Adrenal gland (tissue), 12 donors: ENCODE data around the gene DVL3. TPM values are rescaled to one million over a fixed set of nuclear protein-coding genes. Genes with fewer than 3 reads are reported as not detected.

Source experiments
- DNase-seq, 7 donors: peaks; one replicate each; pipeline ENCODE4 v3.0.0-alpha.2; 2019 to 2020
- H3K27ac ChIP-seq, 5 donors: fragments of 200-600 bp; sonication (generic) in 4 of 5; 1 replicate in 3 of 5; 2 replicates in 2 of 5; pipeline versions ENCODE4 v1.5.1 to v1.8.0; 2016 to 2020; ENCODE audit warnings: mild to moderate bottlenecking in 1 of 5
- H3K27me3 ChIP-seq: fragments of 200-600 bp; 2 replicates; pipeline ENCODE4 v1.8.0; 2021
- H3K36me3 ChIP-seq, 2 donors: fragments of 200-600 bp; replicated peaks in 1 of 2; 1 replicate in 1 of 2; 2 replicates in 1 of 2; pipeline versions ENCODE4 v1.5.1 to v1.8.0; 2018 to 2022
- H3K4me1 ChIP-seq, 2 donors: fragments of 200-600 bp; replicated peaks in 1 of 2; 1 replicate in 1 of 2; 2 replicates in 1 of 2; pipeline versions ENCODE4 v1.5.1 to v1.8.0; 2018 to 2021
- H3K4me3 ChIP-seq, 4 donors: fragments of 200-600 bp; sonication (generic) in 3 of 4; one replicate each; pipeline ENCODE4 v1.5.1; 2016 to 2018
- H3K9me3 ChIP-seq, 3 donors: fragments of 200-600 bp; sonication (generic) in 1 of 3; replicated peaks in 1 of 3; 1 replicate in 2 of 3; 2 replicates in 1 of 3; pipeline versions ENCODE4 v1.5.1 to v1.8.0; 2016 to 2021
- CTCF ChIP-seq, 6 experiments: fragments of 450-650 bp in 4 of 6; fragments of 200-600 bp in 2 of 6; sonication (generic) in 1 of 6; IDR thresholded peaks; 1 replicate in 5 of 6; 2 replicates in 1 of 6; pipeline versions ENCODE4 v1.5.1 to v1.8.0; 2016 to 2021; ENCODE audit warnings: antibody characterized with exemption in 6 of 6, mild to moderate bottlenecking in 2 of 6, moderate library complexity in 1 of 6
- POLR2A ChIP-seq, 2 donors: fragments of 450-650 bp; IDR thresholded peaks; one replicate each; pipeline ENCODE4 v1.6.1; 2017; ENCODE audit warnings: antibody characterized with exemption in 2 of 2, mild to moderate bottlenecking in 2 of 2, moderate library complexity in 1 of 2
- WGBS, 4 donors: extraction: QIAGEN DNeasy Blood & Tissue Kit in 2 of 4; methylation state at CpG; one replicate each; pipeline versions ENCODE4 v1.1.5 to v1.1.7; 2013 to 2017; 5-methylcytosine and 5-hydroxymethylcytosine counted together
- intact Hi-C, 2 donors: fragments of 100-400 bp; cut with DNase I; formaldehyde crosslinking; loops; one replicate each; pipeline versions ENCODE4 v1.14.1 to v1.15.0; 2022 to 2023
- polyA plus RNA-seq, 3 donors: library from polyadenylated mRNA; stranded (reverse); fragments of 200-250 nt in 2 of 3; fragments of 350-450 nt in 1 of 3; fragmentation: Illumina TruSeq in 1 of 3; extraction: RNeasy Lipid Tissue Mini Kit (QIAGEN cat#74804) in 1 of 3; gene quantifications; one replicate each; pipeline ENCODE4 v1.2.3, GENCODE V29; 2013 to 2014
- total RNA-seq, 9 donors: library from RNA; depleted of rRNA in 4 of 9; stranded (reverse); fragments of >200 nt in 4 of 9; fragments of 120-200 nt in 1 of 9; fragmentation: NEBNext Ultra II Directional in 1 of 9; extraction: Animal tissue kit (Norgen Biotek cat#: 25700) in 1 of 9; gene quantifications; one replicate each; pipeline versions ENCODE4 v1.1.0 to v1.2.4, GENCODE V29; 2013 to 2023
- donor health status: healthy with polysubstance abuse.
- donor health status: Bipolar disorder and iron deficiency.
- donor health status: DM: yes; HTN: yes; CAD: no.
- donor health status: DM: no; HTN: no; CAD: no.
- donor health status: DM: no; HTN: no; CAD: no.
- donor health status: DM: yes; HTN: yes; CAD: no.

DVL3 gene
- total and polyA plus RNA-seq, 12 donors = 34.1 to 94.1 (median 65.6) TPM

- no peak for DNase-seq
- Histone ChIP-seq H3K36me3 (peaks cover 0 to 67% of the 10 kb centered on the region in 2 donors), H3K27me3 (no peaks in the 10 kb centered on the region), H3K4me3 (no peak overlapping the region), H3K9me3 (no peaks in the 10 kb centered on the region), H3K4me1 (peaks cover 0 to 6% of the 10 kb centered on the region in 2 donors), H3K27ac (no peak overlapping the region)
- intact Hi-C loops = no loop called here
- TF ChIP-seq CTCF (IDR thresholded peaks at IDR 0.05) = no peak
- no peak for TF ChIP-seq POLR2A (IDR thresholded peaks at IDR 0.05)
- 73 to 84% (median 77%) methylated on average over 5 of the region's 5 CpGs for WGBS, 4 donors
Measured at GRCh38 chr3:184144505-184144904, 10.7 kb upstream of the DVL3 start.

- Histone ChIP-seq H3K27me3 (no peaks in the 10 kb centered on the region), H3K4me3 (no peak overlapping the region), H3K27ac (peak overlapping the region in 1 of 5 donors; percentile 32), H3K36me3 (peaks cover 0 to 62% of the 10 kb centered on the region in 2 donors), H3K4me1 (peaks cover 0 to 6% of the 10 kb centered on the region in 2 donors), H3K9me3 (no peaks in the 10 kb centered on the region)
- 15 to 36% (median 31%) methylated on average over 4 of the region's 4 CpGs for WGBS, 4 donors
- peak; percentile 42 to 82 (median 59) for DNase-seq
- TF ChIP-seq CTCF (IDR thresholded peaks at IDR 0.05) (peak in 5 of 6 experiments; percentile 37 to 56 (median 49)), POLR2A (IDR thresholded peaks at IDR 0.05) (no peak)
- intact Hi-C loops = loop anchor here in 1 of 2 donors (5.0 kb wide), 1 partner anchor 97 kb away; no protein-coding TSS in a partner anchor
Measured at GRCh38 chr3:184145111-184145524, 10.1 kb upstream of the DVL3 start.

GRCh38 chr3:184145751-184146270 is 9.4 kb upstream of the DVL3 start:
- Histone ChIP-seq H3K9me3 (no peaks in the 10 kb centered on the region), H3K4me1 (peaks cover 0 to 6% of the 10 kb centered on the region in 2 donors), H3K27me3 (no peaks in the 10 kb centered on the region), H3K27ac (peak overlapping the region in 1 of 5 donors; percentile 32), H3K36me3 (peaks cover 0 to 55% of the 10 kb centered on the region in 2 donors), H3K4me3 (no peak overlapping the region)
- intact Hi-C loops = loop anchor here in 1 of 2 donors (5.0 kb wide), 1 partner anchor 96 kb away; no protein-coding TSS in a partner anchor
- 77 to 90% (median 83%) methylated on average over 8 of the region's 8 CpGs for WGBS, 4 donors
- TF ChIP-seq CTCF (IDR thresholded peaks at IDR 0.05) = no peak
- TF ChIP-seq POLR2A (IDR thresholded peaks at IDR 0.05) = no peak
- DNase-seq = no peak

- Histone ChIP-seq H3K36me3 (peaks cover 0 to 33% of the 10 kb centered on the region in 2 donors), H3K4me3 (no peak overlapping the region), H3K4me1 (peaks cover 0 to 6% of the 10 kb centered on the region in 2 donors), H3K27me3 (no peaks in the 10 kb centered on the region), H3K9me3 (no peaks in the 10 kb centered on the region), H3K27ac (no peak overlapping the region)
- no peak for TF ChIP-seq POLR2A (IDR thresholded peaks at IDR 0.05)
- TF ChIP-seq CTCF (IDR thresholded peaks at IDR 0.05) = no peak
- WGBS, 4 donors = 77 to 92% (median 88%) methylated on average over 3 of the region's 3 CpGs
- intact Hi-C loops = loop anchor here in 1 of 2 donors (5.0 kb wide), 1 partner anchor 94 kb away; no protein-coding TSS in a partner anchor
- no peak for DNase-seq
Measured at GRCh38 chr3:184148076-184148475, 7.1 kb upstream of the DVL3 start.
